Adrenal gland (tissue), 12 donors: ENCODE results near the gene RNF123. TPM values are rescaled to one million over a fixed set of nuclear protein-coding genes. Genes with fewer than 3 reads are reported as not detected.

Experiments
- DNase-seq, 7 donors: peaks; one replicate each; pipeline ENCODE4 v3.0.0-alpha.2; 2019 to 2020
- H3K27ac ChIP-seq, 5 donors: fragments of 200-600 bp; sonication (generic) in 4 of 5; 1 replicate in 3 of 5; 2 replicates in 2 of 5; pipeline versions ENCODE4 v1.5.1 to v1.8.0; 2016 to 2020; ENCODE audit warnings: mild to moderate bottlenecking in 1 of 5
- H3K27me3 ChIP-seq: fragments of 200-600 bp; 2 replicates; pipeline ENCODE4 v1.8.0; 2021
- H3K36me3 ChIP-seq, 2 donors: fragments of 200-600 bp; replicated peaks in 1 of 2; 1 replicate in 1 of 2; 2 replicates in 1 of 2; pipeline versions ENCODE4 v1.5.1 to v1.8.0; 2018 to 2022
- H3K4me1 ChIP-seq, 2 donors: fragments of 200-600 bp; replicated peaks in 1 of 2; 1 replicate in 1 of 2; 2 replicates in 1 of 2; pipeline versions ENCODE4 v1.5.1 to v1.8.0; 2018 to 2021
- H3K4me3 ChIP-seq, 4 donors: fragments of 200-600 bp; sonication (generic) in 3 of 4; one replicate each; pipeline ENCODE4 v1.5.1; 2016 to 2018
- H3K9me3 ChIP-seq, 3 donors: fragments of 200-600 bp; sonication (generic) in 1 of 3; replicated peaks in 1 of 3; 1 replicate in 2 of 3; 2 replicates in 1 of 3; pipeline versions ENCODE4 v1.5.1 to v1.8.0; 2016 to 2021
- POLR2A ChIP-seq, 2 donors: fragments of 450-650 bp; IDR thresholded peaks; one replicate each; pipeline ENCODE4 v1.6.1; 2017; ENCODE audit warnings: antibody characterized with exemption in 2 of 2, mild to moderate bottlenecking in 2 of 2, moderate library complexity in 1 of 2
- WGBS, 4 donors: extraction: QIAGEN DNeasy Blood & Tissue Kit in 2 of 4; methylation state at CpG; one replicate each; pipeline versions ENCODE4 v1.1.5 to v1.1.7; 2013 to 2017; 5-methylcytosine and 5-hydroxymethylcytosine counted together
- intact Hi-C, 2 donors: fragments of 100-400 bp; cut with DNase I; formaldehyde crosslinking; loops; one replicate each; pipeline versions ENCODE4 v1.14.1 to v1.15.0; 2022 to 2023
- polyA plus RNA-seq, 3 donors: library from polyadenylated mRNA; stranded (reverse); fragments of 200-250 nt in 2 of 3; fragments of 350-450 nt in 1 of 3; fragmentation: Illumina TruSeq in 1 of 3; extraction: RNeasy Lipid Tissue Mini Kit (QIAGEN cat#74804) in 1 of 3; gene quantifications; one replicate each; pipeline ENCODE4 v1.2.3, GENCODE V29; 2013 to 2014
- total RNA-seq, 9 donors: library from RNA; depleted of rRNA in 4 of 9; stranded (reverse); fragments of >200 nt in 4 of 9; fragments of 120-200 nt in 1 of 9; fragmentation: NEBNext Ultra II Directional in 1 of 9; extraction: Animal tissue kit (Norgen Biotek cat#: 25700) in 1 of 9; gene quantifications; one replicate each; pipeline versions ENCODE4 v1.1.0 to v1.2.4, GENCODE V29; 2013 to 2023
- TF ChIP-seq, protein P1 (sequence below), 6 experiments: fragments of 450-650 bp in 4 of 6; fragments of 200-600 bp in 2 of 6; sonication (generic) in 1 of 6; IDR thresholded peaks; 1 replicate in 5 of 6; 2 replicates in 1 of 6; pipeline versions ENCODE4 v1.5.1 to v1.8.0; 2016 to 2021; ENCODE audit warnings: antibody characterized with exemption in 6 of 6, mild to moderate bottlenecking in 2 of 6, moderate library complexity in 1 of 6
- donor health status: healthy with polysubstance abuse.
- donor health status: Bipolar disorder and iron deficiency.
- donor health status: DM: yes; HTN: yes; CAD: no.
- donor health status: DM: no; HTN: no; CAD: no.
- donor health status: DM: no; HTN: no; CAD: no.
- donor health status: DM: yes; HTN: yes; CAD: no.

Gene RNF123
- total and polyA plus RNA-seq, 12 donors = 19.5 to 62.3 (median 38.3) TPM

DNA sequence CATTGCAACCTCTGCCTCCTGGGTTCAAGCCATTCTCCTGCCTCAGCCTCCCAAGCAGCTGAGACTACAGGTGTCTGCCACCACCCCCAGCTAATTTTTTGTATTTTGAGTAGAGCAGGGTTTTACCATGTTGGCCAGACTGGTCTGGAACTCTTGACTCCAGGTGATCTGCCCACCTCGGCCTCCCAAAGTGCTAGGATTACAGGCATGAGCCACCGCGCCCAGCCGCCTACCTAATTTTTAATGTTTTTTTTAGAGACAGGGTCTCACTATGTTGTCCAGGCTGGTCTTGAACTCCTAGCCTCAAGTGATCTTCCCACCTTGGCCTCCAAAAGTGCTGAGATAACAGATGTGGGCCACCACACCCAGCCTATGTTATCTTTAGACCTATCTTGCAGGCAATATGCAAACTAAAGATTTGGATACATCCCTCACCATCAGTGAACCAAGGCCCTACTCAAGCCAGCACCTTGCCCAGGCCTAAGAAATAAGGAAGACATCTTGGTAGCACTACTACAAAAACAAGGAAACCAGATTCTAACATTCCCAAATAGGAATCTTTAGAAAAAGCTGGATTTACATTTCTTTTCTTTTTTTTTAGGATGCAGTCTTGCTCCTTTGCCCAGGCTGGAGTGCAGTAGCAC lies 40.7 kb downstream of the RNF123 start:
- WGBS, 4 donors = 95 to 97% (median 97%) methylated on average over 4 of the region's 4 CpGs
- Histone ChIP-seq H3K36me3 (peaks cover 0 to 75% of the 10 kb centered on the region in 2 donors), H3K4me3 (no peak overlapping the region)

DNA sequence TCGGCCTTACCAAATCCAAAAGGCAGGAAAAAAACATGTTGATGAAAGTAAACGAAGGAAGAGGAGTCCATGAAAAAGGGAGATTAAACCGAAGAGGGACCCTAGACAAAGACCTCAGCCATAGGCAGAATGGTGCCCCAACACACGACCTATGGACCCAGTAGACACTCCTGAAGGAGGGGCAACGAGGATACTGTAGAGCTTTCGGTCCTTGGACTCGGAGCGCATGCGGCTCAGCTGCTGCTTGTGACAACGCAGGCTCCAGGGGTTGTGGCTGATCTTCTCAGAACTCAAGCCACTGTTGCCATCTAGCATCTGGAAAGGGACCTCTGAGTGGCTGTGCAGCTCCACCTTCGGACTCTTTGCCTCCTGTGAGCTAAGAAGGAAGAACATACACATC lies 43.2 kb downstream of the RNF123 start:
- H3K9me3 ChIP-seq = no peaks in the 10 kb centered on the region
- DNase-seq = peak in 1 of 7 donors; percentile 44
- intact Hi-C loops = no loop called here
- H3K36me3 ChIP-seq = peaks cover 0 to 72% of the 10 kb centered on the region in 2 donors
- no peaks in the 10 kb centered on the region for H3K4me1 ChIP-seq
- H3K4me3 ChIP-seq = no peak overlapping the region
- TF ChIP-seq, protein P1, sequence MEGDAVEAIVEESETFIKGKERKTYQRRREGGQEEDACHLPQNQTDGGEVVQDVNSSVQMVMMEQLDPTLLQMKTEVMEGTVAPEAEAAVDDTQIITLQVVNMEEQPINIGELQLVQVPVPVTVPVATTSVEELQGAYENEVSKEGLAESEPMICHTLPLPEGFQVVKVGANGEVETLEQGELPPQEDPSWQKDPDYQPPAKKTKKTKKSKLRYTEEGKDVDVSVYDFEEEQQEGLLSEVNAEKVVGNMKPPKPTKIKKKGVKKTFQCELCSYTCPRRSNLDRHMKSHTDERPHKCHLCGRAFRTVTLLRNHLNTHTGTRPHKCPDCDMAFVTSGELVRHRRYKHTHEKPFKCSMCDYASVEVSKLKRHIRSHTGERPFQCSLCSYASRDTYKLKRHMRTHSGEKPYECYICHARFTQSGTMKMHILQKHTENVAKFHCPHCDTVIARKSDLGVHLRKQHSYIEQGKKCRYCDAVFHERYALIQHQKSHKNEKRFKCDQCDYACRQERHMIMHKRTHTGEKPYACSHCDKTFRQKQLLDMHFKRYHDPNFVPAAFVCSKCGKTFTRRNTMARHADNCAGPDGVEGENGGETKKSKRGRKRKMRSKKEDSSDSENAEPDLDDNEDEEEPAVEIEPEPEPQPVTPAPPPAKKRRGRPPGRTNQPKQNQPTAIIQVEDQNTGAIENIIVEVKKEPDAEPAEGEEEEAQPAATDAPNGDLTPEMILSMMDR (IDR thresholded peaks at IDR 0.05) = no peak
- TF ChIP-seq POLR2A (IDR thresholded peaks at IDR 0.05) = no peak
- WGBS, 4 donors = 84 to 92% (median 90%) methylated on average over 11 of the region's 11 CpGs
- no peak overlapping the region for H3K27ac ChIP-seq
- H3K27me3 ChIP-seq = no peaks in the 10 kb centered on the region

More for the DNA sequence above, 40.7 kb downstream of the RNF123 start:
- TF ChIP-seq, protein P1 (IDR thresholded peaks at IDR 0.05) = no peak
- TF ChIP-seq POLR2A (IDR thresholded peaks at IDR 0.05) = no peak
- H3K27ac ChIP-seq = no peak overlapping the region
- H3K27me3 ChIP-seq = no peaks in the 10 kb centered on the region
- no peaks in the 10 kb centered on the region for H3K4me1 ChIP-seq
- peak in 2 of 7 donors; percentile 15 to 34 for DNase-seq
- intact Hi-C loops = no loop called here
- no peaks in the 10 kb centered on the region for H3K9me3 ChIP-seq

DNA sequence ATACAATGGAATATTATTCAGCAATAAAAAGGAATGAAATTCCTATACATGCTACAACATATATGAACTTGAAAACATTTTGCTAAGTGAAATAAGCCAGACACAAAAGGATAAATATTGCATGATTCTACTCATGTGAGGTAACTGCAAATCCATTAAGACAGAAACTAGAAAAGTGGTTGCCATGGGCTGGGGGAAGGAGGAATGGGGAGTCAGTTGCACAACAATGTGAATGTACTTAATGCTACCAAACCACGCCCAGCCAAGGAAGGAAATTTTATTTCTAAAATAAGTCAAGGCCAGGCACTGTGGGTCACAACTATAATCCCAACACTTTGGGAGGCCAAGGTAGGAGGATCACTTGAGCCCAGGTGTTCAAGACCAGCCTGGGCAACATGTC lies 44.2 kb downstream of the RNF123 start:
- H3K9me3 ChIP-seq = no peaks in the 10 kb centered on the region
- intact Hi-C loops = no loop called here
- DNase-seq = peak in 1 of 7 donors; percentile 46
- H3K4me3 ChIP-seq = no peak overlapping the region
- H3K27ac ChIP-seq = no peak overlapping the region
- no peaks in the 10 kb centered on the region for H3K27me3 ChIP-seq
- 58 to 82% (median 74%) methylated on average over 1 of the region's 1 CpG for WGBS, 4 donors
- peaks cover 0 to 72% of the 10 kb centered on the region in 2 donors for H3K36me3 ChIP-seq
- no peaks in the 10 kb centered on the region for H3K4me1 ChIP-seq
- no peak for TF ChIP-seq POLR2A (IDR thresholded peaks at IDR 0.05)

DNA sequence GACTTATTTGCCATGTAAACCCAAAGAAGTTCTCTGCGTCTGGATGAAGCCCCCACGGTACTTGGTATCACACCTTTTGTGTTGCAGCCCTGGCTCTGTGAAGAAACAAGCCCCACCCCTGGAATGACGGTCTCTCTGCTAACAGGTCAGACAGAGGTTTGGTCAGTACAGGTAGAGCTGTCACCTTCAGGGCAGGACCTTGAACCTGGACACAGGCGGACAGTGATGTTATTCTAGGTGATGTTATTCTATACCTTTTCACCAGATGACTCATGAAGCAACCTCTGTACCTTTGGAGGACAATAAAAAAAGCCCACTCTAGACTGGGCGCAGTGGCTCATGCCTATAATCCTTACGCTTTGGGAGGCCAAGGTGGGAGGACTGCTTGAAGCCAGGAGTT lies 45.4 kb downstream of the RNF123 start:
- 91 to 96% (median 93%) methylated on average over 6 of the region's 6 CpGs for WGBS, 4 donors
- DNase-seq = peak in 1 of 7 donors; percentile 3
- Histone ChIP-seq H3K27ac (no peak overlapping the region), H3K9me3 (no peaks in the 10 kb centered on the region), H3K27me3 (no peaks in the 10 kb centered on the region), H3K4me1 (no peaks in the 10 kb centered on the region), H3K36me3 (peaks cover 0 to 63% of the 10 kb centered on the region in 2 donors), H3K4me3 (no peak overlapping the region)
- TF ChIP-seq POLR2A (IDR thresholded peaks at IDR 0.05) = no peak
- TF ChIP-seq, protein P1 (IDR thresholded peaks at IDR 0.05) = no peak
- intact Hi-C loops = no loop called here
